Upper lobe of left lung (tissue), 4 donors: Measurements from ENCODE around the gene D2HGDH.

Source experiments
- CTCF ChIP-seq, 6 experiments: fragments of 450-650 bp in 4 of 6; fragments of 200-600 bp in 2 of 6; sonication (generic) in 2 of 6; IDR thresholded peaks; one replicate each; pipeline ENCODE4 v1.5.1; 2016 to 2019; ENCODE audit warnings: antibody characterized with exemption in 6 of 6
- EP300 ChIP-seq, 4 donors: sonication (generic); formaldehyde crosslinking; IDR thresholded peaks; one replicate each; pipeline ENCODE4 v1.5.1; 2017; ENCODE audit warnings: antibody characterized with exemption in 4 of 4, control low read depth in 2 of 4
- POLR2A ChIP-seq, 4 donors: fragments of 450-650 bp; IDR thresholded peaks; one replicate each; pipeline ENCODE4 v1.5.1; 2016 to 2017; ENCODE audit warnings: antibody characterized with exemption in 4 of 4, mild to moderate bottlenecking in 2 of 4
- POLR2AphosphoS5 ChIP-seq, 2 donors: sonication (generic); formaldehyde crosslinking; IDR thresholded peaks; one replicate each; pipeline ENCODE4 v1.5.1; 2017; ENCODE audit warnings: antibody characterized with exemption in 2 of 2

- no peak for TF ChIP-seq CTCF (IDR thresholded peaks at IDR 0.05)
- TF ChIP-seq EP300 (IDR thresholded peaks at IDR 0.05) = no peak
- TF ChIP-seq POLR2AphosphoS5 (IDR thresholded peaks at IDR 0.05) = no peak
- TF ChIP-seq POLR2A (IDR thresholded peaks at IDR 0.05) = no peak
These were observed 293 bp upstream of the D2HGDH start for GRCh38 chr2:241734208-241734466.
